Pons (tissue), 1 donor: ENCODE measurements around the gene SLC7A1.

Experiments
- DNase-seq: peaks from one replicate; pipeline ENCODE4 v3.0.0-alpha.2; 2016; ENCODE audit warnings: low spot score

Gene SLC7A1

GRCh38 chr13:29489650-29490560, 105.6 kb downstream of the SLC7A1 start:
- DNase-seq, result no peak

GRCh38 chr13:29487466-29488454, 107.7 kb downstream of the SLC7A1 start:
- no peak for DNase-seq

GRCh38 chr13:29486551-29486950, 108.9 kb downstream of the SLC7A1 start:
- DNase-seq, result no peak

- DNase-seq, result no peak
Measured at GRCh38 chr13:29484796-29485195, 110.7 kb downstream of the SLC7A1 start.

- DNase-seq, result no peak
Measured at GRCh38 chr13:29484236-29484635, 111.3 kb downstream of the SLC7A1 start.

GRCh38 chr13:29483623-29484022, 111.9 kb downstream of the SLC7A1 start:
- DNase-seq, result no peak

GRCh38 chr13:29483211-29483610, 112.3 kb downstream of the SLC7A1 start:
- DNase-seq, result no peak

GRCh38 chr13:29482504-29482903, 113.0 kb downstream of the SLC7A1 start:
- no peak for DNase-seq

GRCh38 chr13:29481603-29482002, 113.9 kb downstream of the SLC7A1 start:
- DNase-seq, result no peak

- peak; percentile 10 for DNase-seq
Measured at GRCh38 chr13:29480893-29481525, 114.5 kb downstream of the SLC7A1 start.

- no peak for DNase-seq
Measured at GRCh38 chr13:29479716-29480492, 115.6 kb downstream of the SLC7A1 start.

GRCh38 chr13:29476046-29476445, 119.4 kb downstream of the SLC7A1 start:
- DNase-seq, result no peak

- DNase-seq, result no peak
Measured at GRCh38 chr13:29474991-29475390, 120.5 kb downstream of the SLC7A1 start.

GRCh38 chr13:29473166-29473565, 122.3 kb downstream of the SLC7A1 start:
- DNase-seq, result no peak

- DNase-seq, result no peak
Measured at GRCh38 chr13:29472332-29472961, 123.0 kb downstream of the SLC7A1 start.

- DNase-seq, result no peak
Measured at GRCh38 chr13:29471551-29471950, 123.9 kb downstream of the SLC7A1 start.

GRCh38 chr13:29465741-29466293, 129.7 kb downstream of the SLC7A1 start:
- no peak for DNase-seq

GRCh38 chr13:29464105-29464679, 131.3 kb downstream of the SLC7A1 start:
- no peak for DNase-seq

- no peak for DNase-seq
Measured at GRCh38 chr13:29459813-29460355, 135.6 kb downstream of the SLC7A1 start.
